Small intestine (tissue), 16 donors: Measurements from ENCODE around the gene GAREM2. TPM values are rescaled to one million over a fixed set of nuclear protein-coding genes. Genes with fewer than 3 reads are reported as not detected.
A peak's percentile ranks its signal among the peaks of the same experiment; 100 is the strongest.

Source experiments
- DNase-seq, 2 donors: peaks; one replicate each; pipeline versions ENCODE4 v3.0.0 to v3.0.0-alpha.2; 2013
- FAIRE-seq: peaks from 2 replicates; lab custom pipeline; 2012; peaks lifted over from hg19 to GRCh38; lab: Jason Lieb, UNC
- H3K27ac ChIP-seq, 3 donors: one replicate each; pipeline ENCODE4 v1.5.1; 2013; ENCODE audit warnings: low read length in 2 of 3, mild to moderate bottlenecking in 2 of 3, control low read depth in 1 of 3, inconsistent platforms in 1 of 3, low read depth in 1 of 3, moderate library complexity in 1 of 3
- H3K27me3 ChIP-seq, 3 donors: one replicate each; pipeline ENCODE4 v1.6.1; 2013; ENCODE audit warnings: low read length in 3 of 3, inconsistent platforms in 1 of 3; ENCODE audit not compliant: control insufficient read depth in 3 of 3, insufficient read depth in 3 of 3
- H3K36me3 ChIP-seq, 3 donors: one replicate each; pipeline ENCODE4 v1.6.1; 2013; ENCODE audit warnings: low read length in 3 of 3, inconsistent platforms in 1 of 3, low read depth in 1 of 3, mild to moderate bottlenecking in 1 of 3, moderate library complexity in 1 of 3; ENCODE audit not compliant: control insufficient read depth in 3 of 3, insufficient read depth in 2 of 3
- H3K4me1 ChIP-seq, 3 donors: one replicate each; pipeline ENCODE4 v1.6.1; 2013; ENCODE audit warnings: low read length in 2 of 3, inconsistent platforms in 1 of 3, low read depth in 1 of 3, mild to moderate bottlenecking in 1 of 3, moderate library complexity in 1 of 3; ENCODE audit not compliant: control insufficient read depth in 3 of 3, insufficient read depth in 2 of 3
- H3K4me3 ChIP-seq, 3 donors: one replicate each; pipeline ENCODE4 v1.5.1; 2013; ENCODE audit warnings: low read length in 3 of 3, control low read depth in 1 of 3, inconsistent platforms in 1 of 3, low read depth in 1 of 3, mild to moderate bottlenecking in 1 of 3, moderate library complexity in 1 of 3
- H3K9me3 ChIP-seq, 2 donors: one replicate each; pipeline ENCODE4 v1.6.1; 2013; ENCODE audit warnings: low read depth in 1 of 2, low read length in 1 of 2; ENCODE audit not compliant: control insufficient read depth in 2 of 2, insufficient read depth in 1 of 2
- WGBS, 3 donors: extraction: QIAGEN DNeasy Blood & Tissue Kit; methylation state at CpG; one replicate each; pipeline ENCODE4 v1.1.7; 2013; 5-methylcytosine and 5-hydroxymethylcytosine counted together
- long read RNA-seq, 10 donors: transcript quantifications; one replicate each; lab custom pipeline, GENCODE V29; 2026
- polyA plus RNA-seq, 4 donors: library from polyadenylated mRNA; stranded (reverse) in 3 of 4; unstranded in 1 of 4; fragments of 200-250 nt in 3 of 4; fragments of 120-200 nt in 1 of 4; gene quantifications; one replicate each; pipeline versions ENCODE4 v1.2.1 to v1.2.3, GENCODE V29; 2013
- donor health status: healthy with polysubstance abuse.
- donor health status: control.
- donor health status: control.
- donor health status: Bipolar disorder and iron deficiency.
- donor health status: healthy.

GAREM2 gene
- 1 to 10 TPM in 2 of 4 donors, under 1 TPM in 2; 0.22 to 1.2 (median 0.82) TPM for polyA plus RNA-seq
- long read RNA-seq, donor 1, result 0 reads
- long read RNA-seq, donor 2, result 0 reads
- long read RNA-seq, donor 3, result 0 reads
- long read RNA-seq, donor 4, result 0 reads
- long read RNA-seq, donor 5, result 0 reads
- long read RNA-seq, donor 6, result 0 reads
- long read RNA-seq, donor 7, result 0 reads
- long read RNA-seq, donor 8, result 0 reads
- long read RNA-seq, donor 9, result 0 reads
- long read RNA-seq, donor 10, partial matches to known transcripts, result 0 of 1 reads
- long read RNA-seq, donor 10, other reads (novel, unspliced or antisense), result 0 of 1 reads

- 1 to 3% (median 2%) methylated on average over 10 to 102 of the region's 102 CpGs for whole genome bisulfite sequencing, 3 donors
Measured at GRCh38 chr2:26172871-26173775, at the start of gene GAREM2. Gene GAREM2 (plus strand): TSS chr2:26173088. CDS start chr2:26173221, 133 bp downstream.

GRCh38 chr2:26123426-26123825 lies 49.5 kb upstream of the GAREM2 start:
- Histone ChIP-seq H3K27ac (no peak overlapping the region), H3K4me3 (no peak overlapping the region), H3K36me3 (peaks cover 0 to 23% (median 3%) of the 10 kb centered on the region in 3 donors), H3K27me3 (no peaks in the 10 kb centered on the region), H3K9me3 (no peaks in the 10 kb centered on the region), H3K4me1 (no peaks in the 10 kb centered on the region)
- DNase-seq, result no peak
- FAIRE-seq, result no peak
- 77 to 89% (median 80%) methylated on average over 5 of the region's 5 CpGs for WGBS, 3 donors

More at GRCh38 chr2:26172871-26173775, at the start of gene GAREM2:
- DNase-seq (peak in 1 of 2 donors; percentile 48), FAIRE-seq (no peak)
- peaks cover 0 to 4% (median 0%) of the 10 kb centered on the region in 3 donors for H3K4me1 ChIP-seq
- peaks cover 0 to 38% (median 19%) of the 10 kb centered on the region in 3 donors for H3K27me3 ChIP-seq
- no peaks in the 10 kb centered on the region for H3K9me3 ChIP-seq
- peak within 1 kb of the TSS; percentile 12 to 56 (median 41) for H3K4me3 ChIP-seq
- no peaks in the 10 kb centered on the region for H3K36me3 ChIP-seq
- no peak within 1 kb of the TSS for H3K27ac ChIP-seq

- no peak for DNase-seq
- Histone ChIP-seq H3K4me1 (no peaks in the 10 kb centered on the region), H3K4me3 (no peak overlapping the region), H3K36me3 (peaks cover 2 to 23% (median 3%) of the 10 kb centered on the region in 3 donors), H3K9me3 (no peaks in the 10 kb centered on the region), H3K27me3 (no peaks in the 10 kb centered on the region), H3K27ac (no peak overlapping the region)
- no peak for FAIRE-seq
- WGBS, 3 donors, result 77 to 93% (median 87%) methylated on average over 4 of the region's 4 CpGs
Measured at GRCh38 chr2:26126074-26126473, 46.8 kb upstream of the GAREM2 start.

- Histone ChIP-seq H3K9me3 (no peaks in the 10 kb centered on the region), H3K27me3 (no peaks in the 10 kb centered on the region), H3K4me1 (no peaks in the 10 kb centered on the region), H3K36me3 (peaks cover 3 to 23% (median 4%) of the 10 kb centered on the region in 3 donors), H3K4me3 (no peak overlapping the region), H3K27ac (no peak overlapping the region)
- no peak for DNase-seq
- WGBS, 3 donors, result 94 to 96% (median 95%) methylated on average over 8 of the region's 8 CpGs
- FAIRE-seq, result no peak
Measured at GRCh38 chr2:26128176-26128575, 44.7 kb upstream of the GAREM2 start.

GRCh38 chr2:26130763-26131162 lies 42.1 kb upstream of the GAREM2 start:
- Histone ChIP-seq H3K4me3 (no peak overlapping the region), H3K27ac (no peak overlapping the region), H3K9me3 (no peaks in the 10 kb centered on the region), H3K36me3 (peaks cover 0 to 30% (median 4%) of the 10 kb centered on the region in 3 donors), H3K27me3 (no peaks in the 10 kb centered on the region), H3K4me1 (peaks cover 0 to 4% (median 0%) of the 10 kb centered on the region in 3 donors)
- WGBS, 3 donors, result 66 to 71% (median 68%) methylated on average over 3 of the region's 3 CpGs
- DNase-seq (no peak), FAIRE-seq (no peak)

GRCh38 chr2:26136451-26136850 lies 36.4 kb upstream of the GAREM2 start:
- Histone ChIP-seq H3K4me1 (peaks cover 0 to 4% (median 0%) of the 10 kb centered on the region in 3 donors), H3K4me3 (no peak overlapping the region), H3K27me3 (no peaks in the 10 kb centered on the region), H3K9me3 (no peaks in the 10 kb centered on the region), H3K36me3 (peaks cover 2 to 21% (median 5%) of the 10 kb centered on the region in 3 donors), H3K27ac (no peak overlapping the region)
- FAIRE-seq (no peak), DNase-seq (no peak)
- WGBS, 3 donors, result 70 to 77% (median 75%) methylated on average over 3 of the region's 3 CpGs

GRCh38 chr2:26139269-26140183 lies 33.4 kb upstream of the GAREM2 start:
- DNase-seq (peak in 1 of 2 donors; percentile 34), FAIRE-seq (no peak)
- no peaks in the 10 kb centered on the region for H3K9me3 ChIP-seq
- H3K4me1 ChIP-seq, result peaks cover 0 to 4% (median 0%) of the 10 kb centered on the region in 3 donors
- H3K27me3 ChIP-seq, result no peaks in the 10 kb centered on the region
- 44 to 61% (median 60%) methylated on average over 12 of the region's 12 CpGs for WGBS, 3 donors
- no peak overlapping the region for H3K27ac ChIP-seq
- H3K4me3 ChIP-seq, result no peak overlapping the region
- peaks cover 0 to 10% (median 5%) of the 10 kb centered on the region in 3 donors for H3K36me3 ChIP-seq
